Activated naive CD4-positive, alpha-beta T cell treated with anti-CD3 and anti-CD28 coated beads for 36 hours (primary cell): ENCODE measurements around the gene OBSCN. TPM values are rescaled to one million over a fixed set of nuclear protein-coding genes. Genes with fewer than 3 reads are reported as not detected.

ENCODE experiments used
- CTCF ChIA-PET: fragments of 350-600 bp; sonication (Branson Sonifier 250); formaldehyde crosslinking; loops from one replicate; lab custom pipeline; 2021; ENCODE audit warnings: antibody characterized with exemption; lab: Charles Lee
- DNase-seq: peaks from one replicate; pipeline ENCODE4 v3.0.0-alpha.2; 2020
- H3K27ac Mint-ChIP-seq: one replicate; pipeline ENCODE4 v1.8.0; 2021; ENCODE audit warnings: mild to moderate bottlenecking, mixed read lengths
- H3K27me3 Mint-ChIP-seq: one replicate; pipeline ENCODE4 v1.8.0; 2021; ENCODE audit warnings: low read depth, mixed read lengths
- H3K36me3 Mint-ChIP-seq: one replicate; pipeline ENCODE4 v1.8.0; 2021; ENCODE audit warnings: low read depth, mixed read lengths
- H3K4me1 Mint-ChIP-seq: one replicate; pipeline ENCODE4 v1.8.0; 2021; ENCODE audit warnings: low read depth, mixed read lengths
- H3K4me3 Mint-ChIP-seq: one replicate; pipeline ENCODE4 v1.8.0; 2021; ENCODE audit warnings: mild to moderate bottlenecking, moderate library complexity, mixed read lengths
- H3K9me3 Mint-ChIP-seq: one replicate; pipeline ENCODE4 v1.8.0; 2021; ENCODE audit warnings: mixed read lengths
- intact Hi-C: fragments of 100-400 bp; cut with micrococcal nuclease; formaldehyde crosslinking; loops from one replicate; pipeline ENCODE4 v1.15.1; 2023
- total RNA-seq, 2 experiments: library from RNA; stranded (reverse); gene quantifications; one replicate each; pipeline ENCODE4 v1.2.3, GENCODE V29; 2021

OBSCN gene
- total RNA-seq, 2 experiments from 2014 or later: 11.5 to 13.5 TPM

DNA sequence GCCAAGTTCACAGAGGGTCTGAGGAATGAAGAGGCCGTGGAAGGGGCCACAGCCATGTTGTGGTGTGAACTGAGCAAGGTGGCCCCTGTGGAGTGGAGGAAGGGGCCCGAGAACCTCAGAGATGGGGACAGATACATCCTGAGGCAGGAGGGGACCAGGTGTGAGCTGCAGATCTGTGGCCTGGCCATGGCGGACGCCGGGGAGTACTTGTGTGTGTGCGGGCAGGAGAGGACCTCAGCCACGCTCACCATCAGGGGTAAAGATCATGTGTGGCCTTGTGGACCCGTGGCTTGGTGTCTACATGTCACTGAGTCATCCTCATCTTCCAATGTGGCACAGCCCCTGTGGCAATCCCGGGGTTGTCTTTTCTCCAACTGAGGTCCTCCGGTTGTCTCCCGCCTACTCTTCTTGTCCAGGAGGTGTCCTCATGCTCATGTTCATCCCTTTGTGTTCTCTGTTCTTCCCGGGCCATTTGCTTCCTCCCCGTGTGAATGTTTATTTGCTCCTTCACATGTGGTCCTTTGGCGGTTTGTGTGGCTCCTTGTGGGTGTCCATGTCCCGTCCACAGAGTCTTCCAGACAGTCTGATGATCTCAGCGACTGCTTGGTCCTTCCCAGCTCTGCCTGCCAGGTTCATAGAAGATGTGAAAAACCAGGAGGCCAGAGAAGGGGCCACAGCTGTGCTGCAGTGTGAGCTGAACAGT is 84.2 kb downstream of the OBSCN start:
- intact Hi-C loops: no loop called here
- Mint-ChIP-seq H3K36me3 (peaks cover 5% of the 10 kb centered on the region), H3K27ac (no peak overlapping the region), H3K4me3 (no peak overlapping the region), H3K27me3 (no peaks in the 10 kb centered on the region), H3K4me1 (no peaks in the 10 kb centered on the region), H3K9me3 (peaks cover 2% of the 10 kb centered on the region)
- CTCF ChIA-PET: no interaction called here
- DNase-seq: no peak

DNA sequence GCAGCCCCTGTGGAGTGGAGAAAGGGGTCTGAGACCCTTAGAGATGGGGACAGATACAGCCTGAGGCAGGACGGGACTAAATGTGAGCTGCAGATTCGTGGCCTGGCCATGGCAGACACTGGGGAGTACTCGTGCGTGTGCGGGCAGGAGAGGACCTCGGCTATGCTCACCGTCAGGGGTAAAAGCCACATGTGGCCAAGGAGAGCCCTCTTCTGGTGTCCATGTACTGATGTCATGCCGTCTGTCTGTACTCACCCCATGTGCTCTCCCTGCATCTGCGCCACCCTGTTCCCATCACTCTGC is 84.7 kb downstream of the OBSCN start:
- Mint-ChIP-seq H3K27me3 (no peaks in the 10 kb centered on the region), H3K4me3 (no peak overlapping the region), H3K9me3 (peaks cover 3% of the 10 kb centered on the region), H3K4me1 (no peaks in the 10 kb centered on the region), H3K27ac (no peak overlapping the region), H3K36me3 (peaks cover 9% of the 10 kb centered on the region)
- DNase-seq: no peak
- CTCF ChIA-PET: no interaction called here
- intact Hi-C loops: no loop called here

- CTCF ChIA-PET: no interaction called here
- no peaks in the 10 kb centered on the region for H3K4me1 Mint-ChIP-seq
These were observed 85.5 kb downstream of the OBSCN start for GRCh38 chr1:228293393-228293792.

GRCh38 chr1:228293816-228294500 is 86.1 kb downstream of the OBSCN start:
- no peak overlapping the region for H3K27ac Mint-ChIP-seq
- no peak for DNase-seq

More at GRCh38 chr1:228293393-228293792, 85.5 kb downstream of the OBSCN start:
- peaks cover 3% of the 10 kb centered on the region for H3K9me3 Mint-ChIP-seq
- intact Hi-C loops: no loop called here
- no peaks in the 10 kb centered on the region for H3K27me3 Mint-ChIP-seq
- H3K36me3 Mint-ChIP-seq: peaks cover 13% of the 10 kb centered on the region
- DNase-seq: no peak
- no peak overlapping the region for H3K4me3 Mint-ChIP-seq
- H3K27ac Mint-ChIP-seq: no peak overlapping the region

DNA sequence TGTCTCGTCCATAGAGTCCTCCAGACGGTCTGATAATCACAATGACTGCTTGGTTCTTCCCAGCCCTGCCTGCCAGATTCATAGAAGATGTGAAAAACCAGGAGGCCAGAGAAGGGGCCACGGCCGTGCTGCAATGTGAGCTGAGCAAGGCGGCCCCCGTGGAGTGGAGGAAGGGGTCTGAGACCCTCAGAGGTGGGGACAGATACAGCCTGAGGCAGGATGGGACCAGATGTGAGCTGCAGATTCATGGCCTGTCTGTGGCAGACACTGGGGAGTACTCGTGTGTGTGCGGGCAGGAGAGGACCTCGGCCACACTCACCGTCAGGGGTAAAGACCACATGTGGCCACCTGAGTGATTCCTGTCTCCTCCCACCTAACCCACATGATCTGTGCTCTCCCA is 86.9 kb downstream of the OBSCN start:
- Mint-ChIP-seq H3K4me3 (no peak overlapping the region), H3K4me1 (no peaks in the 10 kb centered on the region), H3K9me3 (peaks cover 3% of the 10 kb centered on the region), H3K27ac (no peak overlapping the region), H3K27me3 (no peaks in the 10 kb centered on the region), H3K36me3 (peaks cover 22% of the 10 kb centered on the region)
- intact Hi-C loops: no loop called here
- DNase-seq: no peak
- CTCF ChIA-PET: no interaction called here

More at GRCh38 chr1:228293816-228294500, 86.1 kb downstream of the OBSCN start:
- Mint-ChIP-seq H3K9me3 (peaks cover 3% of the 10 kb centered on the region), H3K27me3 (no peaks in the 10 kb centered on the region), H3K4me3 (no peak overlapping the region), H3K36me3 (peaks cover 18% of the 10 kb centered on the region), H3K4me1 (no peaks in the 10 kb centered on the region)
- CTCF ChIA-PET: no interaction called here
- intact Hi-C loops: no loop called here

- no peak for DNase-seq
- H3K9me3 Mint-ChIP-seq: peaks cover 5% of the 10 kb centered on the region
- H3K27ac Mint-ChIP-seq: no peak overlapping the region
- H3K4me3 Mint-ChIP-seq: no peak overlapping the region
- H3K4me1 Mint-ChIP-seq: no peaks in the 10 kb centered on the region
- peaks cover 26% of the 10 kb centered on the region for H3K36me3 Mint-ChIP-seq
- CTCF ChIA-PET: no interaction called here
- H3K27me3 Mint-ChIP-seq: no peaks in the 10 kb centered on the region
- intact Hi-C loops: no loop called here
These were observed 87.4 kb downstream of the OBSCN start for GRCh38 chr1:228295201-228295600.

GRCh38 chr1:228295981-228296380 is 88.1 kb downstream of the OBSCN start:
- CTCF ChIA-PET: no interaction called here
- Mint-ChIP-seq H3K4me3 (no peak overlapping the region), H3K4me1 (no peaks in the 10 kb centered on the region), H3K27me3 (no peaks in the 10 kb centered on the region), H3K9me3 (peaks cover 5% of the 10 kb centered on the region), H3K36me3 (peaks cover 31% of the 10 kb centered on the region), H3K27ac (no peak overlapping the region)
- intact Hi-C loops: no loop called here
- DNase-seq: no peak

GRCh38 chr1:228297242-228297641 is 89.4 kb downstream of the OBSCN start:
- intact Hi-C loops: no loop called here
- CTCF ChIA-PET: no interaction called here
- Mint-ChIP-seq H3K36me3 (peaks cover 41% of the 10 kb centered on the region), H3K27me3 (no peaks in the 10 kb centered on the region), H3K27ac (no peak overlapping the region), H3K9me3 (peaks cover 15% of the 10 kb centered on the region), H3K4me3 (no peak overlapping the region), H3K4me1 (no peaks in the 10 kb centered on the region)
- no peak for DNase-seq

DNA sequence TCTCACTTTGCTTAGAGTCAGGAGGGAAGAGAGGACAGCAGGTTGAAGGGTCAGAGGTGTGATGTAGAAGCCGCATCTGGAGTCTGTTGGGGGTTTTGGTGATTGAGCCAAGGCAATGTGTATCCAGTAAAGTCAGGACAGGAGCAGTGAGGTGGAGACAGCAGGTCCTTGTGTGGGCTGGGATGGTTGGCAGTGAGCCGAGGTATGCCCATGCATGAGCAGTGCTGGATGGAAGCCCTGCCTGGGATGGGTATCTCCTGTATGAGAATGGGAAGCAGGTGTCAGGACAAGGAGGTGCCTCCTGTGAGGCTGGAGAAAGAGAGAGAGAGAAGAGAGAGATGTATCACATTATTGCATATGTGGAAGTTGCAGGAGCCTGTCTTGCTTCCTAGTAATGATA is 90.0 kb downstream of the OBSCN start:
- Mint-ChIP-seq H3K4me1 (no peaks in the 10 kb centered on the region), H3K9me3 (peaks cover 21% of the 10 kb centered on the region), H3K27ac (no peak overlapping the region), H3K36me3 (peaks cover 47% of the 10 kb centered on the region), H3K27me3 (no peaks in the 10 kb centered on the region), H3K4me3 (no peak overlapping the region)
- no peak for DNase-seq
- CTCF ChIA-PET: no interaction called here
- intact Hi-C loops: no loop called here

DNA sequence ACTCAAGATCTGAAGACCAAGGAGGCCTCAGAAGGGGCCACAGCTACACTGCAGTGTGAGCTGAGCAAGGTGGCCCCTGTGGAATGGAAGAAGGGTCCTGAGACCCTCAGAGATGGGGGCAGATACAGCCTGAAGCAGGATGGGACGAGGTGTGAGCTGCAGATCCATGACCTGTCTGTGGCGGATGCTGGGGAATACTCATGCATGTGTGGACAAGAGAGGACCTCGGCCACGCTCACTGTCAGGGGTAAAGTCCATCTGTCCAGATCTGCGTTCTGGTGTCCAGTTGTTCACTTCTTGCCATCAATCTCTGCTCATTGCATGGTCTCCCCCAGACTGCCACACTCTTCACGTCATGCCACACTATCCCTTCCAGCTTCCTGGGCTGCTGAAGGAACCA is 90.6 kb downstream of the OBSCN start:
- Mint-ChIP-seq H3K9me3 (peaks cover 27% of the 10 kb centered on the region), H3K27me3 (no peaks in the 10 kb centered on the region), H3K4me3 (no peak overlapping the region), H3K36me3 (peaks cover 54% of the 10 kb centered on the region), H3K27ac (no peak overlapping the region), H3K4me1 (no peaks in the 10 kb centered on the region)
- CTCF ChIA-PET: no interaction called here
- DNase-seq: no peak
- intact Hi-C loops: no loop called here

DNA sequence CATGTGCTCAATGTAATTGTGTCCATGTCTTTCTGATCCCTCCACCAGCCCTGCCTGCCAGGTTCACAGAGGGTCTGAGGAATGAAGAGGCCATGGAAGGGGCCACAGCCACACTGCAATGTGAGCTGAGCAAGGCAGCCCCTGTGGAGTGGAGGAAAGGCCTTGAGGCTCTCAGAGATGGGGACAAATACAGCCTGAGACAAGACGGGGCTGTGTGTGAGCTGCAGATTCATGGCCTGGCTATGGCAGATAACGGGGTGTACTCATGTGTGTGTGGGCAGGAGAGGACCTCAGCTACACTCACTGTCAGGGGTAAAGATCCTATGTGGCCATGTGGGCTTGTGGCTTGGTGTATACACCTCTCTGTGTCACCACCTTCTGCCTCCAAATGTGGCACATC is 91.4 kb downstream of the OBSCN start:
- intact Hi-C loops: no loop called here
- peaks cover 30% of the 10 kb centered on the region for H3K9me3 Mint-ChIP-seq
- no peaks in the 10 kb centered on the region for H3K4me1 Mint-ChIP-seq
- H3K4me3 Mint-ChIP-seq: no peak overlapping the region
- DNase-seq: no peak
- H3K36me3 Mint-ChIP-seq: peaks cover 54% of the 10 kb centered on the region
- H3K27me3 Mint-ChIP-seq: no peaks in the 10 kb centered on the region
- CTCF ChIA-PET: no interaction called here
- H3K27ac Mint-ChIP-seq: no peak overlapping the region

DNA sequence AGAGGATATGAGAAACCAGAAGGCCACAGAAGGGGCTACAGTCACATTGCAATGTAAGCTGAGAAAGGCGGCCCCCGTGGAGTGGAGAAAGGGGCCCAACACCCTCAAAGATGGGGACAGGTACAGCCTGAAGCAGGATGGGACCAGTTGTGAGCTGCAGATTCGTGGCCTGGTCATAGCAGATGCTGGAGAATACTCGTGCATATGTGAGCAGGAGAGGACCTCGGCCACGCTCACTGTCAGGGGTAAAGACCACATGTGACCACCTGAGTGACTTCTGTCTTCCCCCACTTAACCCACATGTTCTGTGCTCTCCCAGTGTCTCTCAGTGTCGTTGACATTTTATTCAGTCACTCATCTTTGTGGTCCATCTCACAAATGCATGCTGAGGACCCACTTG is 92.1 kb downstream of the OBSCN start:
- no peak for DNase-seq
- CTCF ChIA-PET: no interaction called here
- no peak overlapping the region for H3K27ac Mint-ChIP-seq

GRCh38 chr1:228302086-228302485 is 94.2 kb downstream of the OBSCN start:
- CTCF ChIA-PET: no interaction called here
- no peaks in the 10 kb centered on the region for H3K4me1 Mint-ChIP-seq
- no peak for DNase-seq
- H3K9me3 Mint-ChIP-seq: peaks cover 28% of the 10 kb centered on the region
- intact Hi-C loops: no loop called here
- H3K27me3 Mint-ChIP-seq: no peaks in the 10 kb centered on the region
- H3K36me3 Mint-ChIP-seq: peaks cover 57% of the 10 kb centered on the region
- H3K27ac Mint-ChIP-seq: no peak overlapping the region
- H3K4me3 Mint-ChIP-seq: no peak overlapping the region

More for the DNA sequence above, 92.1 kb downstream of the OBSCN start:
- peaks cover 58% of the 10 kb centered on the region for H3K36me3 Mint-ChIP-seq
- H3K27me3 Mint-ChIP-seq: no peaks in the 10 kb centered on the region
- H3K9me3 Mint-ChIP-seq: peaks cover 30% of the 10 kb centered on the region
- H3K4me3 Mint-ChIP-seq: no peak overlapping the region
- intact Hi-C loops: no loop called here
- H3K4me1 Mint-ChIP-seq: no peaks in the 10 kb centered on the region
